ENCODE results near the gene RNF126. TPM values are rescaled to one million over a fixed set of nuclear protein-coding genes. Genes with fewer than 3 reads are reported as not detected.
A peak's percentile ranks its signal among the peaks of the same experiment; 100 is the strongest.
"Not testable (repeated sequence)": the region's sequence is repeated elsewhere in the genome, so short reads cannot be mapped to it uniquely, and the experiment has no call there.

The RNF126 gene
- polyA plus RNA-seq (ENCODE audit: insufficient read length in 4 of 4) = 10 to 100 TPM; 20.8 to 36.7 (median 27.4) TPM

- peak; percentile 76 to 79 (median 78) for DNase-seq (ENCODE audit: low read depth in 4 of 4, low spot score in 3 of 4)
These were observed at the start of gene RNF126 for GRCh38 chr19:662962-663681. RNF126 (minus strand) TSS chr19:663214; CDS start chr19:663121, 93 bp downstream.

- no peak for DNase-seq (ENCODE audit: low read depth in 4 of 4, low spot score in 3 of 4)
These were observed 48.2 kb upstream of the RNF126 start for GRCh38 chr19:711254-711653.

- no peak for DNase-seq (ENCODE audit: low read depth in 4 of 4, low spot score in 3 of 4)
These were observed 47.8 kb upstream of the RNF126 start for GRCh38 chr19:710767-711166.

GRCh38 chr19:709965-710571, 47.1 kb upstream of the RNF126 start:
- no peak for DNase-seq (ENCODE audit: low read depth in 4 of 4, low spot score in 3 of 4)

GRCh38 chr19:709196-709964, 46.4 kb upstream of the RNF126 start:
- DNase-seq (ENCODE audit: low read depth in 4 of 4, low spot score in 3 of 4) = no peak

- no peak for DNase-seq (ENCODE audit: low read depth in 4 of 4, low spot score in 3 of 4)
These were observed 45.4 kb upstream of the RNF126 start, which contains the start of gene PALM for GRCh38 chr19:708154-709143. PALM (plus strand) TSS chr19:708935; CDS start chr19:709147, 212 bp downstream.

GRCh38 chr19:704447-704741, 41.4 kb upstream of the RNF126 start:
- DNase-seq (ENCODE audit: low read depth in 4 of 4, low spot score in 3 of 4) = no peak

GRCh38 chr19:703651-704446, 40.8 kb upstream of the RNF126 start:
- no peak for DNase-seq (ENCODE audit: low read depth in 4 of 4, low spot score in 3 of 4)

GRCh38 chr19:703329-703650, 40.3 kb upstream of the RNF126 start:
- DNase-seq (ENCODE audit: low read depth in 4 of 4, low spot score in 3 of 4) = no peak

- not testable (repeated sequence) for DNase-seq (ENCODE audit: low read depth in 4 of 4, low spot score in 3 of 4)
These were observed 39.8 kb upstream of the RNF126 start for GRCh38 chr19:702847-703246.

- not testable (repeated sequence) for DNase-seq (ENCODE audit: low read depth in 4 of 4, low spot score in 3 of 4)
These were observed 36.9 kb upstream of the RNF126 start for GRCh38 chr19:699885-700284.

- DNase-seq (ENCODE audit: low read depth in 4 of 4, low spot score in 3 of 4) = not testable (repeated sequence)
These were observed 35.5 kb upstream of the RNF126 start for GRCh38 chr19:698529-698928.

- DNase-seq (ENCODE audit: low read depth in 4 of 4, low spot score in 3 of 4) = no peak
These were observed 32.4 kb upstream of the RNF126 start, which contains the start of gene PRSS57 for GRCh38 chr19:695352-695949. PRSS57 (minus strand) TSS chr19:695452; CDS start chr19:695430, 22 bp downstream.

- no peak for DNase-seq (ENCODE audit: low read depth in 4 of 4, low spot score in 3 of 4)
These were observed 31.7 kb upstream of the RNF126 start for GRCh38 chr19:694481-695351.

- DNase-seq (ENCODE audit: low read depth in 4 of 4, low spot score in 3 of 4) = no peak
These were observed 27.2 kb upstream of the RNF126 start for GRCh38 chr19:690203-690602.

- no peak for DNase-seq (ENCODE audit: low read depth in 4 of 4, low spot score in 3 of 4)
These were observed 26.0 kb upstream of the RNF126 start for GRCh38 chr19:688992-689391.

GRCh38 chr19:688214-688613, 25.2 kb upstream of the RNF126 start:
- DNase-seq (ENCODE audit: low read depth in 4 of 4, low spot score in 3 of 4) = no peak

- DNase-seq (ENCODE audit: low read depth in 4 of 4, low spot score in 3 of 4) = no peak
These were observed 24.7 kb upstream of the RNF126 start for GRCh38 chr19:687569-688166.

Measured in right renal pelvis (tissue), 4 donors.